Sigmoid colon (tissue), 4 donors: ENCODE data around the gene TRIM25.

Experiments
- CTCF ChIP-seq, 4 experiments: fragments of 450-650 bp in 3 of 4; fragments of 200-600 bp in 1 of 4; IDR thresholded peaks; one replicate each; pipeline ENCODE4 v1.5.1; 2016 to 2019; ENCODE audit warnings: antibody characterized with exemption in 4 of 4, mild to moderate bottlenecking in 3 of 4, moderate library complexity in 2 of 4
- POLR2AphosphoS5 ChIP-seq, 4 donors: sonication (generic); formaldehyde crosslinking; IDR thresholded peaks; one replicate each; pipeline ENCODE4 v1.6.1; 2017; ENCODE audit warnings: antibody characterized with exemption in 4 of 4

- TF ChIP-seq CTCF (IDR thresholded peaks at IDR 0.05), result no peak
- TF ChIP-seq POLR2AphosphoS5 (IDR thresholded peaks at IDR 0.05), result no peak
These were observed 17.0 kb upstream of the TRIM25 start for GRCh38 chr17:56930739-56931337.
